GM18873 (cell line): ENCODE results near the gene CAMTA1.

ENCODE experiments used
- ATAC-seq: cut with Tn5 transposase; IDR thresholded peaks from one replicate; pipeline ENCODE4 v1.9.1; 2021; ENCODE audit warnings: mild to moderate bottlenecking, moderate library complexity, moderate number of reproducible peaks; ENCODE audit not compliant: unreplicated experiment, low FRiP score

CAMTA1 gene

DNA sequence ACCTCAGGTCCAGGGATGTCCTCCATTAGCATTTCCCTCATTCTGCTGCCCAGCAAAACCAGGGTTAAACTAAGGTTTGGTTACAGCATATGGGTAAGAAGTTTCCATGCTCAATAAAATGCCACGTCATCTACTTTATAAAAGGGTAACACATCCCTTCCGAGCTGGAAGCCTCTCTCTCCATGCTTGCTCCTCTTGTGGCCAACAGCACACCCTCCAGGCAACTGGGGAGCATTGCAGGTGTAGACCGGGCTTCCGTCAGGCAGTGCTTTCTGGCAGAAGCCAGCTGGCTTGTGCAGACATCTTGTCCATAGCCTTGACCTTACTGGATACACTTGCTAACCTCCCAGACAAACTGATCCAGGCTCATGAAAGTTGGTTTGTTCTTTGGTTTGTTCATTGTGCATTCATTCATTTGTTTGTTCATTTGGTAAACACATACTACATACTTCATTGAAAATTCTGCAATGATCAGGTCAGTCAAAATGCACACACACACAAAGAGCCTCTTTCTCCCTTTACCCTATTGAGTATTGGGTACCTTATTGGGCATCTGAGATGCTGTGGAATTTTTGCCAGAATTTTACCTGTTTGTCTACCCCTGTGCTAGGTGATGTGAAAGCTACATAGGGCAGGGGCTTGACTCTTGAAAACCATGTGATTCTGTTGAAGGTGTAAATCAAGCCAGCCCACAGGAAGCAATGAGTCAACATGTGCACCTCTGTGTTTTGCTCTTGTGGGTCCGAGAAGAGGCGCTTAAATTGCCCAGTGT is 422.8 kb downstream of the CAMTA1 start:
- ATAC-seq = no peak

DNA sequence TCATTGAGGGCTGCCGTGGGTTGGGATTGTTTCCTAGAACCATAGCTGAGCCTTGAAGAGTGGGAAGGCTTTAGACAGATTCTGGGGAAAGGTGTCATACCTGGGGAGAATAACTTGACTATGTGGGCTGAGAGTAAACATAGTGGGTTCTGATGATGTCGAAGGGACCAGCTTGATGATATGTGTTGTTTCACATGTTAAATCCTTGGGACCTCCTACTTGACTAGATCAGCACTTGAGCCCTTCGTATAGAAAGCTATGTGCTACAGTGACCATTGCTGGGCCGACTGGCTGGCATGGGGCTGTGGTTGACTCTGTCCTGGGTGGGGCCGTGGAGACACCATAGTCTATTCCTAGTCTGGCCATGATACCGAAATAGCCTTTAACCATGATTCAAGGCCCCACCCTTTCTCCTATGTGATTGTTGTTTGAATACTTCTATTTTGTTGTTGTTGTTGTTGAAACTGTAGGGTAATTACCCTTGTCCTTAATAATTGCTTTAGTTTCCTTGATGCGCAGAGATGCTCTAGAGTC is 423.5 kb downstream of the CAMTA1 start:
- ATAC-seq = no peak

DNA sequence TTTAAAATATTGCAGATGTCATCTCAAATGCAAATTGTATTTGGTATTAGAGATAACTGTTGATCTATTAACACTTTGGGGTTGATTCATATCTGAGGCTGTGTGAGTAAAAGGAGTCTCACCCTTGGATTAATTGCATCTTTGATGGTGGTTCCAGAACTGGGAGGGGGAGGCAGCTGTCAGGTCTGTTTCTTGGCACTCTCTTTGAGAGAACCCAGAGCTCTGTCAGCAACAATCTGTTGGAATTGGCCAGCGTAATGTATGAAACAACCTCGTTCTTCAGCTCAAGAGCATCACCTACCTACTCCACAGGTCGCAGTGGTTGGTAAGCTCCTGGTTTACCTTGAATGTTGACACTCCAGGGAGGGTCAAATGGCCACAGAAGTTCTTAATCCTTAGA is 424.1 kb downstream of the CAMTA1 start:
- ATAC-seq = no peak

DNA sequence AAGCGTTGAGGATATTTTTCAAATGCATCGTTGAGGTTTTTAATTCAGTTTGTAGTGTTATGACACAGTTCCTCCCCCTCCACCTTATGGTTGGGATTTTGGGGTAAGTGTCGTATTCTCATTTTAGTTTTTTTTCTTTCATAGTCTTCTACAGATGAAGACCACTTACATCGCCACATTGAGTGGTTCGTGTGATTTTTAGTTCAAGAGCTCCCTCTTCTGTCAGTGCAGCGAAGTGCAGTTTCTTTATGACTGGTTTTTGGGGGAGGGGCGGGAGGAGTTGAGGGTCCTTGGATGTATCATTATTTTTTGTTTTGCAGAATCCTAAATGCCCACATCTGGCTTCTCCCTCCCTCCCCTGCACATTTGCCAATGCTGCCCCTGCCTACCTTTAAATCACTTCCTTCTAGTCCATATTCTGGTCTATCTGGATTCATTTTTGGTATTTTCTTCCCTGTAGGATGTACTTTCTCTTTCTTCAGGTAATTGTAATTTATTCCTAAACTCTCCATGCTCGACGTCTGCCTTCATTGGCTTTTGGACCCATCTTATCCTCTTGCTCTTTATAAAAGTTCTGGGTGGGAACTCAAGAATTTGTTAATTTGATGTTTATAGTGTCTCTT is 433.1 kb downstream of the CAMTA1 start:
- no peak for ATAC-seq

DNA sequence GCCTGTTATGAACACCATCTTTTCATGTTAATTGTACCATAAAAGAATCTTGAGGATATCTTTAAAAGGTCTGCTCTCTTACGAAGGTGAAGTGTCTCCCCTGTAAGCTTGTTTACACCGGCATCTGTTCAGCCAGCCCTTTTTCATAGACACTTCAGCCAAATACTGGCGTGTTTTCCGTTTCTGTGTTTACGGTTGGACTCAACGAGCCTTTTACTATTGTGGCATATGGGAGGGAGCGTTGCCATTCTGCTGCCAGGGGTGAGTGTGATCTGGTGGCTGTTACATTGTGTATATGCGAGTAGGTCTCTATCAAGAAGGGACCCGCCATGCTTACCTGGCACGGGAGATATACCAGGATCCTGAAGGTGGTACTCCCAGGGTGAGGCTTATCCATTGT is 433.8 kb downstream of the CAMTA1 start:
- ATAC-seq = no peak

DNA sequence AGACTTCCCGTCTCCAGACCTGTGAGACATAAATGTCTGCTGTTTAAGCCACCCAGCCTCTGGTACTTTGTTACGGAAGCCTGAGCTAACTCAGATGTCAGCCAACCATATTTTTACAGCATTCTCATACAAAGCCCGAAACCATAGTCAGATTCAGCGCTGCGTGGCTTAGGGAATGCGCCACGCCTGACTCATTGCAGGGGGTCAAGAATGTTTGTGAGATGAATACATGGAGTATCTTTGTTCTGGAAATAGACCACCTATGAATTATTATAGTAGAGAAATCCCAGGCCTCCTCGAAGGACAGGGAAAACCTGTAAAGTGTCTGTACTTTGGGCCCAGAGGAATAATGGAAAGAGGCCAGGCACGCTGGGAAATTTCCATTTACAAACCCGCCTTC is 434.8 kb downstream of the CAMTA1 start:
- ATAC-seq = no peak

DNA sequence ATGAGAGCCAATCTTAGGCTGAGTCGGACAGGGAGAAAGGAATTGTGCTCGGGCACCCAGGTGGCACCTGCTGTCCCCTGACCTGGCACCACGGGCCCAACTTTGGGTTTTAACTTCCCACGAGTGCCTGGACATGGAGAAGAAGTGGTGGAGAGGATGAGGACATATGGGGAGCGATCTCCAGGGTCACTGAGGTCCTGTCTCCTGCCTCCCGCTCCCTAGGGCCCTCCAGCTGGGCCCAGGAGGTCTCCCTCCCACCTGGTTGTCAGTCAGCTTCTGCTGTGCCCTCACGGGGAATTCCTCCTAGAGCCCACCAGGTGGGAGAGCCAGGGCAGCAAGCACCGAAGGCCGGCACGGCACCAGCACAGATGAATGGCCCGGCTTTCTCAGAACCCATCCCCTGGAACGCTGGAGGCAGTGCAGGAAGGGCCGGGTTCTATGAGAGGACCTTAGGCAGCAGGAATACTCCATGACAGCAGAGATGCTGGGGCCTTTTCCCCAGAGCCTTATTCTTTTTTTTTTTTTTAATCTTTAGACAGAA is 435.5 kb downstream of the CAMTA1 start:
- ATAC-seq = no peak

DNA sequence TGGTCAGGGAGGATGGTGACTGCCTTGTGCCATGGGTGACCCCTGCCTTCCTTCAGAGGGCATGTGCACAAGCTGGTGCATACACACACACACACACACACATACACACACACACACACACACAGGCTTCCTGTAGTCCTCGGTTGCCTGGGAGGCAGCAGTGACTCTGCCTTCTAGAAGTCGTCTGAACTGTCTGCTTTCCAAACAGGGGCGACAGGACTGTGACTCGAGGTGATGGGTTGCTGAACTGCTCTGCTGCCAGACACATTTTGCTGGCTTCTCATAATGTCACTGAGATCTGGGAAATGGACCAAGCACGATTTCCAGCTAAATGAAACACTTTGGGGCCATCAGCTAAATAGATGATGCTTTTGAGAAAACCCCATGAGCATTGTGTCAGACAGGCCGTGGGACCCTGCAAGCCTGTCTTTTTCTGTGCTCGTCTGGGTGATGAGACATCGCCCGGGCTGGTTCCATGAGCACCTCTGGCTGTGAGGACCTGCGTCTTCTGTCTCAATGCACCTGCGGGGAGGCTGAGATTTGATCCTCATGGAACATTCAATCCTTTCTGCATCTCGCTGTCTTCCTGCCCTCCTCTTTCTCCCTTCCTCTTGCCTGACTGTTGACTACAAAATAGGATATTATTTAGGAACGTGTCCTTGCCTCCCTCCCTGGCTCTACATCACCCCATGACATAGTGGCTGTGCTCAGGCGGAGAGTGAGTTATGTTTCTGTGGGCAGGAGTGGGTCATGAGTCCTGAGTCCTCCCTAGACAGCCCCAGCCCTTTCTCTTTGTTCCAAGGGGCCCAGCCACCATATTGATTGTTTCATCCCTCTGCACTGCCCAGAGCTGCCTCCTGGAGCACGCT is 436.8 kb downstream of the CAMTA1 start:
- ATAC-seq = no peak

DNA sequence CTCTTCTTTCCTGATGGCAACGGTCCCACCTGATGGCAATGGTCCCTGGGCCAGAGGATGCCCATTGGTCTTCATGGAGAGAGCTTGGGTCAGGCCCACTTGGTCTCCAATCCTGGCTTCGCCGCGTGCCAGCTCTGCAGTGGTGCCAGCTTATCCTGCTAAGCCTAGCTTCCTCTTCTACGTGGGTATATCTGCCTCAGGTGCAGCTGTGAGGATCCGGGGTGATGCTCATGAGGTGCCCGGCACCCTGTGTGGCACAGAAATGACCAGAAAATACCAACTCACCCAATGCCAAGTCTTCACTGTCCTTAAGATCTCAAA is 437.4 kb downstream of the CAMTA1 start:
- ATAC-seq = no peak

DNA sequence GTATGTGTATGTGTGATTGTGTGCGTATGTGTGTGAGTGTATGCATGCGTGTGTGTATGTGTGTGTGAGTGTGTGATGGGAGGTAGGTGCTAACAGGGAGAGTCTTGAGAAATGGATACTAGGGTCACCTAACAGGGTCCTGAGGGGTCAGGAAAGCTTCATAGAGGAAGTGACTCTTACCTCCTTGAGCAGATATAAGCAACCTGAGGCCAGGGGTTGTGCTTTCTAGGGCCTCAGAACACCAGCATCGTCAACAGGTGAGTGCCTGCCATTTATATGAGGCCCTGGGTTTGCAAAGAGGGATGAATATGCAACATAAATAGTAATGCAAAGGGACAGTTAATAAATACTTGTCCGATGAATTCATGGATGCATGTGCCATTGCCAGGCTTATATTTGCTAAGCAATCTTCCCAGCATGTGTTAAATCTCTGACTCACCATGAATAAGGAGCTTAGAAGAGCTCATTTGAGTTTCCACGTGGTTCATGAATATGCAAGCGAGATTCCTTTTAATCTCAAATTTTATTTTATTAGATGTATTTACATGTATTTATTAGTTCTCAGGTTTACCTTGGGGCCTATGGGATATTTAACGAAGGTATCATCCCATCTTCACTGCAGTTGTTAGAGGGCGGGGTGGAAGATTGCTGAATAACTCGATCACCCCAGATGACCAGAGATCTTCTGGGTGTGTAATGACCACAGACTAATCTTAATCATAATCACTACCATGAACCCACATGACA is 438.3 kb downstream of the CAMTA1 start:
- ATAC-seq = no peak

DNA sequence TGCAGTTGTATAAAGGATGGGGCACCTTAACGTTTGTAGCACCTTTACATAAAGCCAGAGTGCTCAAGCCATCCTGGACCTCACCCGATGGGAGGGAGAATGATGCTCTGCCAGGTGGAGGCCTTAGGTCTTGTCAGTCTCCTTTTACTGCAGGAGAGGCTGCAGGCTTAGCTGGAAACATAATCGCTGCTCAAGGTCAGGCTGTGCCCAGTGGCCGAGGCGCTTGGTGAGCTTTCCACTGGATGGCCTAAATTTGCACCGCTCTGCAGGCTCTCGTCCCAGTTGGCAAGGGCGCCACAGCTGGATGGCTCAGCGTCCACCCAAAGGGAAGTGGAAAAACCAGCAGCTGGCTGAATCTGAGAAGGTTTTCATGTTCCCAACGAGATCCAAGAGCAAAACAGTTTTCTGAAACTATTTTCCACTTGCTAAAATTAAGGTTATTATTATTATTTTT is 438.9 kb downstream of the CAMTA1 start:
- no peak for ATAC-seq

DNA sequence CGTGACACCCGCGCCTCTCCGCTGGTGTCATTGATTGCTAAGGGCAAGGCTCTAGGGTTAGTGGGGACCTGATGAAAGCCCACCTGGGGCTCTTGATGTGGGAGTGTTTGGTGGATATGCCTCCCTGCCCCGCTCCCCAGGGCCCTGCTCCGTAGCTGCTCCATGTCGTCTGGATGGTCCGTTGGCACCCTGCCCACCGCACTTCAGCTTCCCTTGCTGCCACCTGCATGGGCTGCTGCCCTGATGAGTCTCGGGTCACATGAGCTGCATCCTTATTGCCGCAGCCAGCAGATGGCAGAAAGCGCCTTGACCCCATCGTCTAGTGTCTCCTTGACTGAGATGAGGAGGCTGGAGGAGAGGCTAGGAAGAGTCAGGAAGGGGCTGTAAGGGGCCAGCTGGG is 439.4 kb downstream of the CAMTA1 start:
- ATAC-seq = no peak

DNA sequence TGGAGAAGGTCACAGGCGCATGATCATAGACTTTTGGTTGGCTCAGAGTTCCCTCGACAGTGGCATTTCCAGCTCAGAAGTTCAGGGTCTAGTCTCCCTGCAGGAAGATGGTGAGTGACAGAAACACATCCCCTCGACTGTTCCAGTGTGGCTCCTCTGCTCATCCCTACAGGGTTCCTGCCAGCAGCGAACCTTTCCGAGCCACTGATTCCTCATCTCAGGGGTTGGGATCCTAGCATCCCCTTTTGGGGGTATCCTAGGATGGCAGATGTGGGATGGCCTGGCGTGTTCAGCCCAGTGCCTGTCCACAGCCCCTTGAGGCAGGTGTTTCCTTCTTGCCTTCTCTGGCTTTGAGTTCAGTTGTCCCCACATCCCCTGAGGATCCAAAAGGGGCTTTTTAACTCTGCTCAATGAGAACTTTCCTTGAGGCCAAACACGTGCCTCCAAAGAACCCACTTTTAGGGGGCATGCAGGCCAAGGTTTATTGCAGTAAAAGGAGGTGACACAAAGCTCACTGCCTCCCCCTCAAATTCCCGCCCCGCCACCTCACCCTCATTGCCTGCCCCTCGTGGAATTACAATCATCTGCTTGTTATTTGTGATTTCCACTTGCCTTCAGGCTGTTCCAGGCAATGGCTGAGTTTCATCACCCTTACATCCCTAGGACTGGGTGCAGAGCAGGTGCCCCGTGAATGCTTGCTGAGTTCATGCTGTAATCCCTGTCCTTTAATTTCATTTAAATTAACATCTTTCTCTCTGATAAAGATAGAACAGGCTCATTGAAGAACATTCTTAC is 440.7 kb downstream of the CAMTA1 start:
- no peak for ATAC-seq

DNA sequence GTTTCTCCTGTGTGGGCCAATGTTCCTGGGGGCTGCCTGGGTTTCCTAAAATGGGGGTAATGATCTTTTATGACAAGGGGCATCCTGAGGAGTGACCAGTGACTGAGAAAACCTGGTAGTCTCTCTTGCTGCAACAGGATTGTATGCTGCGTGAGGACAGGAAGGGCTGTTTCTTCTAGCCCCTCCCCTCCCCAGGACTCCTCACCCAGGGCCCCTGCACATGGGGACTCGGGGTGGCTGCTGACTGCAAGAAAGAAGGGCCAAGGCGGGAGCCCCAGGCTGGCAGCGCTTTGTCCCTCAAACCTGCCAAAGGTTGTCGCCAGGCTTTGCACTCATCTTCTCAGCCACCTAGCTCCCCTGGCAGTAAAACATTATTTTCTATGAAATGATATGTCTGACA is 442.4 kb downstream of the CAMTA1 start:
- no peak for ATAC-seq

DNA sequence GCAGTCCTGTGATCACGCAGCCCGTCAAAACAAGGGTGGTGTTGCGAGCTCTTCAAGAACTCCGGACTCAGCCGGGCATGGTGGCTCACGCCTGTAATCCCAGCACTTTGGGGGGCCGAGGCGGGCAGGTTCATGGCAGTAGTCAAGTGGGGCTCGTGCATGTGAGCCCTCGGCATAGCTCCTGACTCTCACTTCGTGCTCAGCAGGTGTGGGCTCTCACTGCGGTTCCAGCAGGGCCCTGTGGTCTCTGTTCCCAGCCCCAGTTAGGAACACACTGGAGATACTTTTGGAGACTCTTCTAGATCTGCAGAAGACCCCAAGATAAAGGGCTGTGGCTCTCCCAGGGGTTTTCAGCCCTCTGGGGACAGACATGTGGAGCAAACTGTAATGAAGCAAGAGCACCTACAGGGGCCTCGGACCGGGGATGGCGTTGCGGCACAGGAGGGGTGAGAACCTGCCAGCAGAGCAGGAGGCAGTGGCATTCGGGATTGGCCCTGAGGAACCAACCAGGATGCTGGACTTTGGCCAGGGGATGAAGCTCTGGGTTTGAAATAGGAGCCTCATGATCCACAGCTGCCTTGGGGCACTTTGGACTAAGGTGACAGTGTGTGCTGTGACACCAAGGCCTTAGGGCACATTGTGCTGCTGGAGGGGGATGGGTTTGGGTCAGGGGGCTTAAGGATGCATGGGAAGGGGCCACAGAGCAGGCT is 443.2 kb downstream of the CAMTA1 start:
- no peak for ATAC-seq

DNA sequence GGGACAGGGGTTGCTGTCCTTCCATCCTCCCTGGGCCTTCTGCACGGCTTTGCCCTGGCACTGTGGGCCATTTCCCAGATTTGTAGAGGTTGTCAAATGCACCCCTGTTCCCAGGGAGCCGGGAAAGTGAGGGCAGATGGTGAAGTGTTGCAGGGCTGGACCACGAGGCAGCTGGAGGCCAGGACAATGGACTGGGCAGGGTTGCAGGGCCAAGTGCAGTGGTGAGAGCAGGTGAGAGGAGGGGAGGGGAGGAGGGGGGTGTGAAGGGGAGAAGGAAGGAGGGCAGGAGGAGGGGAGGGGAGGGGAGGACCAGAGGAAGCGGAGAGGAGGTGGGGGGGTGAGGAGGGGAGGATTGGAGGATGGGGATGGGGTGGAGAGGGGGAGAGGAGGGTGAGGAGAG is 443.9 kb downstream of the CAMTA1 start:
- no peak for ATAC-seq

DNA sequence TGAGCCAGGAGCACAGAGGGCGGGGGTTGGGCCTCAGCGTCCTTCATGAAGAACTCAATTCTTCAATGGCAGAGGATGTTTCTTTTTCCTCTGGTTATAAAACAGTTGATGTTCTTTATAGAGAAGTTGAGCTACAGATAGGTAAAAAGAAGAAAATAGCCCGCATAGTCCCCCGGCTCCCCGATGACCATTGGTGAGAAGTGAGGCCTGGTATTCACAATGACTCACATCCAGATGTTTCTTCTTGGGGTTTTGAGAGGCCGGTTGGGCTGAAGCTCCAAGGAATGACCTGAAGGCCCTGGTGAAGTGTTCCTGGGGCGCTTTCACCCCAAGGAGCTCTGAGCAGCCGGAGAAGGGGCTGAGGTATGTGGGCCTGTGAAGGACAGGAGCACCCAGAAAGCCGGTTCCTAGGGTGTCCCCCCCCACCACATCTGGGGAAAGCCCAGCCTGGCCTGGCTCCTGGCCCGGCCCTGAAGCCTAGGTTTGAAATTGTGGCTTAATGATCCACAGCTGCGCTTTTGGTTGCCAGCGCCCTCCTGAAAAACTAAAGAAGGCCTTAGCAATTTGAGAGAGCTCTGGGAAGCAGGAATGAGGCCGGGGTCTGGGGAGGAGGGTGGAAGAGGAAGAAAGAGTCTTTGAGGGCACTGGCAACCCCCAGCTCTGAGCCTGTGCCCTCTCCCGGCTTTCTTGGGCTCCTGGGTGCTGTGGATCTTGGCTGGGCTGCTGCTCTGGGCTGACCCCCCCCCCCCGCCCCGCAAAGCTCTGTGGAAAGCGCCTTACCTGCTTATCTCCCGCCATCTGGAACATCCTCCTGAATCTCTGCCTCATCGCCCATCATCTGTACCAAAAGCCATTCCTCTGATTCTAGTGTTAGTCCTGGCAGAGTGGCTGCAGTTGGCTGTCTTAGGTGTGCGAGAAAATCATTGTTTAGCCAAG is 444.7 kb downstream of the CAMTA1 start:
- ATAC-seq = no peak
